ENCODE measurements around the gene DDX23. TPM values are rescaled to one million over a fixed set of nuclear protein-coding genes. Genes with fewer than 3 reads are reported as not detected.
A peak's percentile ranks its signal among the peaks of the same experiment; 100 is the strongest.

DDX23 gene
- total RNA-seq, 1 donor from 2014 or later, result 67.3 TPM

- DNase-seq (ENCODE audit: extremely low spot score, unreplicated experiment), result no peak
Measured at GRCh38 chr12:48787791-48788523, 64.0 kb downstream of the DDX23 start.

DNA sequence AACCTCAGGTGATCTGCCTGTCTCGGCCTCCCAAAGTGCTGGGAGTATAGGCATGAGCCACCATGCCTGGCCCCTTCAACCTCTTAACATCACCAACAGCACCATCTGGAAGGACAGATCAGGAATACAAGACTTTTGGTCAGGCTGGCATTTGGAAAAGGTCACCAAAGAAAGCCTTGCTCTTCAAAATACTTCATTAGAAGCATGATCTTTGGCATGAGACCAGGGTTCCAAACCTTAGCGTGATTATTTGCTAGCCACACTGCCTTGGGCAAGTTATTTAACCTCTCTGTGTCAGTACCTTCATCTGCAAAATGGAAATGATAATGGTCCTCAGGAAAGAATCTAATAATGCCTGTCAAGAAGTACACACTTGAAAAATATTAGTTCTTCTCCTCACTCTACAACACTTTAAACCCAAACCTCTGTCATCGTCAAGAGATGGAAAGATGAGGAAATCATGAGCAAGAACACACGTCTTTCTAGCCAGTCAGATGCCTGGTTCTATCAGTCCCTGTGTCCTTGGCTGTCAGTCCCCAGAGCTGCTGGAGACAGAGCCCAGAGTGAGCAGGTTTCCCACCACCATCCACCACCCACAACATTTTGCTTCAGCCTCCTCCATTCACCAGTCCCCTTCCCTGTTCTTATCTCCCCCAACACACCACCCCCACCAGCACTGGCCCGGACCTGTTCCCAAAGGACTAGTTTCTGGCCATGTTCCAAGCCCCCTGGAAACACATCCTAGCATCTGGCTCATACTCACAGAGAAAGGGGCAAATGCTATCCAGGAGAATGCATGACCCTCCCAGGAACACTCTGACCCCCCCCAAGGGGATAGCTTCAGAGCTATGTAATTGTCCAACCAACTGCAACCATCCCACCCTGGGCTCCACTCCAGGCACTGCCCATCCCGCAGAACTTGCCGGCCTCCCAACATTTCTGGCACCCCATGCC lies 65.1 kb downstream of the DDX23 start:
- DNase-seq (ENCODE audit: extremely low spot score, unreplicated experiment), result no peak

More at GRCh38 chr12:48787791-48788523, 64.0 kb downstream of the DDX23 start:
- peaks cover 40% of the 10 kb centered on the region for H3K4me1 Mint-ChIP-seq (ENCODE audit: unreplicated experiment)
- peak overlapping the region; percentile 93 for H3K4me3 Mint-ChIP-seq (ENCODE audit: unreplicated experiment)
- no peaks in the 10 kb centered on the region for H3K27me3 Mint-ChIP-seq (ENCODE audit: unreplicated experiment)
- peak overlapping the region; percentile 82 for H3K27ac Mint-ChIP-seq (ENCODE audit: unreplicated experiment)
- H3K36me3 Mint-ChIP-seq (ENCODE audit: unreplicated experiment), result peaks cover 2% of the 10 kb centered on the region
- TF ChIP-seq, protein P1, sequence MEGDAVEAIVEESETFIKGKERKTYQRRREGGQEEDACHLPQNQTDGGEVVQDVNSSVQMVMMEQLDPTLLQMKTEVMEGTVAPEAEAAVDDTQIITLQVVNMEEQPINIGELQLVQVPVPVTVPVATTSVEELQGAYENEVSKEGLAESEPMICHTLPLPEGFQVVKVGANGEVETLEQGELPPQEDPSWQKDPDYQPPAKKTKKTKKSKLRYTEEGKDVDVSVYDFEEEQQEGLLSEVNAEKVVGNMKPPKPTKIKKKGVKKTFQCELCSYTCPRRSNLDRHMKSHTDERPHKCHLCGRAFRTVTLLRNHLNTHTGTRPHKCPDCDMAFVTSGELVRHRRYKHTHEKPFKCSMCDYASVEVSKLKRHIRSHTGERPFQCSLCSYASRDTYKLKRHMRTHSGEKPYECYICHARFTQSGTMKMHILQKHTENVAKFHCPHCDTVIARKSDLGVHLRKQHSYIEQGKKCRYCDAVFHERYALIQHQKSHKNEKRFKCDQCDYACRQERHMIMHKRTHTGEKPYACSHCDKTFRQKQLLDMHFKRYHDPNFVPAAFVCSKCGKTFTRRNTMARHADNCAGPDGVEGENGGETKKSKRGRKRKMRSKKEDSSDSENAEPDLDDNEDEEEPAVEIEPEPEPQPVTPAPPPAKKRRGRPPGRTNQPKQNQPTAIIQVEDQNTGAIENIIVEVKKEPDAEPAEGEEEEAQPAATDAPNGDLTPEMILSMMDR (IDR thresholded peaks at IDR 0.05), result no peak
- no peaks in the 10 kb centered on the region for H3K9me3 Mint-ChIP-seq (ENCODE audit: unreplicated experiment)

GRCh38 chr12:48783432-48783831 lies 68.5 kb downstream of the DDX23 start:
- no peak overlapping the region for H3K4me3 Mint-ChIP-seq (ENCODE audit: unreplicated experiment)
- H3K27ac Mint-ChIP-seq (ENCODE audit: unreplicated experiment), result no peak overlapping the region
- TF ChIP-seq, protein P1 (IDR thresholded peaks at IDR 0.05), result no peak
- no peaks in the 10 kb centered on the region for H3K27me3 Mint-ChIP-seq (ENCODE audit: unreplicated experiment)
- peaks cover 67% of the 10 kb centered on the region for H3K4me1 Mint-ChIP-seq (ENCODE audit: unreplicated experiment)
- H3K36me3 Mint-ChIP-seq (ENCODE audit: unreplicated experiment), result peaks cover 6% of the 10 kb centered on the region
- no peaks in the 10 kb centered on the region for H3K9me3 Mint-ChIP-seq (ENCODE audit: unreplicated experiment)
- no peak for DNase-seq (ENCODE audit: extremely low spot score, unreplicated experiment)

More for the DNA sequence above, 65.1 kb downstream of the DDX23 start:
- Mint-ChIP-seq H3K27ac (ENCODE audit: unreplicated experiment) (peak overlapping the region; percentile 82), H3K4me3 (ENCODE audit: unreplicated experiment) (peak overlapping the region; percentile 93), H3K9me3 (ENCODE audit: unreplicated experiment) (no peaks in the 10 kb centered on the region), H3K4me1 (ENCODE audit: unreplicated experiment) (peaks cover 47% of the 10 kb centered on the region), H3K27me3 (ENCODE audit: unreplicated experiment) (no peaks in the 10 kb centered on the region), H3K36me3 (ENCODE audit: unreplicated experiment) (peaks cover 2% of the 10 kb centered on the region)
- TF ChIP-seq, protein P1 (IDR thresholded peaks at IDR 0.05), result no peak

GRCh38 chr12:48782457-48783395 lies 69.2 kb downstream of the DDX23 start:
- no peak overlapping the region for H3K27ac Mint-ChIP-seq (ENCODE audit: unreplicated experiment)

More at GRCh38 chr12:48782457-48783395, 69.2 kb downstream of the DDX23 start:
- no peaks in the 10 kb centered on the region for H3K9me3 Mint-ChIP-seq (ENCODE audit: unreplicated experiment)
- no peak for DNase-seq (ENCODE audit: extremely low spot score, unreplicated experiment)
- peaks cover 60% of the 10 kb centered on the region for H3K4me1 Mint-ChIP-seq (ENCODE audit: unreplicated experiment)
- H3K4me3 Mint-ChIP-seq (ENCODE audit: unreplicated experiment), result no peak overlapping the region
- H3K27me3 Mint-ChIP-seq (ENCODE audit: unreplicated experiment), result no peaks in the 10 kb centered on the region
- peaks cover 10% of the 10 kb centered on the region for H3K36me3 Mint-ChIP-seq (ENCODE audit: unreplicated experiment)
- TF ChIP-seq, protein P1 (IDR thresholded peaks at IDR 0.05), result no peak
